ENCODE measurements around the gene SLC2A13.

- TF ChIP-seq POLR2A (IDR thresholded peaks at IDR 0.05) (no peak), CTCF (IDR thresholded peaks at IDR 0.05 in 4 of 5, conservative IDR thresholded peaks at IDR 0.05 in 1 of 5) (no peak)
Observed at GRCh38 chr12:39831587-39832315, 274.1 kb downstream of the SLC2A13 start.
